HEK293T (cell line): ENCODE data around the gene LINC00305.

Experiments used
- CTCF ChIA-PET: fragments of 350-600 bp; formaldehyde crosslinking; extraction: SDS; loops from one replicate; lab custom pipeline; 2021; ENCODE audit warnings: antibody characterized with exemption, inconsistent platforms; lab: Yijun Ruan, JAX
- POLR2A ChIA-PET: fragments of 350-600 bp; formaldehyde crosslinking; extraction: SDS; loops from one replicate; lab custom pipeline; 2020; ENCODE audit warnings: antibody characterized with exemption, inconsistent platforms; lab: Yijun Ruan, JAX
- DNase-seq: peaks from one replicate; pipeline ENCODE4 v3.0.0; 2012; ENCODE audit warnings: mixed read lengths; ENCODE audit errors: extremely low spot score
- ARNT ChIP-seq: fragments of 450-650 bp; IDR thresholded peaks from 2 replicates; pipeline ENCODE4 v1.6.1; 2017; ENCODE audit warnings: mild to moderate bottlenecking
- BHLHE40 ChIP-seq: fragments of 450-650 bp; IDR thresholded peaks from 2 replicates; pipeline ENCODE4 v1.6.1; 2016; ENCODE audit warnings: mild to moderate bottlenecking, moderate library complexity, borderline replicate concordance
- CTBP1 ChIP-seq: fragments of 450-650 bp; IDR thresholded peaks from 2 replicates; pipeline ENCODE4 v1.6.1; 2016; ENCODE audit warnings: borderline replicate concordance
- ELF4 ChIP-seq: fragments of 450-650 bp; IDR thresholded peaks from 2 replicates; pipeline ENCODE4 v1.6.1; 2017; ENCODE audit warnings: antibody characterized with exemption
- FOXA1 ChIP-seq: fragments of 450-650 bp; IDR thresholded peaks from 2 replicates; pipeline ENCODE4 v1.6.1; 2016; ENCODE audit warnings: mild to moderate bottlenecking
- FOXK2 ChIP-seq: fragments of 450-650 bp; IDR thresholded peaks from 2 replicates; pipeline ENCODE4 v1.6.1; 2016; ENCODE audit warnings: mild to moderate bottlenecking
- FOXM1 ChIP-seq: fragments of 450-650 bp; IDR thresholded peaks from 2 replicates; pipeline ENCODE4 v1.6.1; 2017; ENCODE audit warnings: mild to moderate bottlenecking, borderline replicate concordance
- HDGF ChIP-seq: fragments of 450-650 bp; IDR thresholded peaks from 2 replicates; pipeline ENCODE4 v1.6.1; 2017; ENCODE audit warnings: antibody characterized with exemption, borderline replicate concordance
- L3MBTL2 ChIP-seq: fragments of 450-650 bp; conservative IDR thresholded peaks from 2 replicates; pipeline ENCODE4 v1.6.1; 2016; ENCODE audit warnings: mild to moderate bottlenecking
- LEF1 ChIP-seq: fragments of 450-650 bp; IDR thresholded peaks from 2 replicates; pipeline ENCODE4 v1.6.1; 2017; ENCODE audit warnings: mild to moderate bottlenecking, borderline replicate concordance
- NFRKB ChIP-seq: fragments of 450-650 bp; IDR thresholded peaks from 2 replicates; pipeline ENCODE4 v1.6.1; 2016; ENCODE audit warnings: mild to moderate bottlenecking, moderate library complexity
- PKNOX1 ChIP-seq: fragments of 450-650 bp; IDR thresholded peaks from 2 replicates; pipeline ENCODE4 v1.6.1; 2016
- SP1 ChIP-seq: fragments of 450-650 bp; IDR thresholded peaks from 2 replicates; pipeline ENCODE4 v1.6.1; 2017
- SUZ12 ChIP-seq: fragments of 450-650 bp; IDR thresholded peaks from 2 replicates; pipeline ENCODE4 v1.6.1; 2016; ENCODE audit warnings: mild to moderate bottlenecking
- TARDBP ChIP-seq: fragments of 450-650 bp; IDR thresholded peaks from 2 replicates; pipeline ENCODE4 v1.6.1; 2016
- ZNF384 ChIP-seq: fragments of 450-650 bp; IDR thresholded peaks from 2 replicates; pipeline ENCODE4 v1.6.1; 2016

Gene LINC00305

DNA sequence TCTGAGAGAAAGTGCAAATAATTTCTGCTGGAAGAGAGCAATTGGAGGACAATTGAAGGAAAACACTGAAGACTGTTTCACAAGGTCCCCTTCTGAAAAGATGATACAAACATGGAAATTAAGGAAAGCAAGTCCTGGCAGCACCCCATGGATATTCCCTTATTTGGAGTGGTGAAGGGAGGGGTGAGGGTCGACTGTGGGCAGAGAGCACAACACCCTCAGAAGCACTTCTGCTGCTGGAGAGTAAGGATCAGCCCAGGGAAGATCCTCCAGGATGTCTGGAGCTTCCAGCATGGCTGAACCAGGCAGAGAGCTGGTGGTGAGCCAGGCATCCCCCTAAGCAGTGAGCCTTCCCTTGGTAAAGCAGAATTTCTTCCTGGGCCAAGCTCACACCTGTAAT, 54.7 kb downstream of the LINC00305 start:
- ChIA-PET POLR2A (no interaction called here), CTCF (interaction anchor here (0.6 kb wide), 1 partner anchor 133 kb away, joined by 3 read pairs; no protein-coding TSS in a partner anchor)
- TF ChIP-seq SUZ12 (no peak), HDGF (no peak), FOXK2 (no peak), SP1 (no peak), ARNT (no peak), FOXM1 (no peak), NFRKB (no peak), LEF1 (no peak), BHLHE40 (no peak), L3MBTL2 (no peak), CTBP1 (no peak), PKNOX1 (no peak), TARDBP (no peak), ZNF384 (no peak)
- DNase-seq = no peak

DNA sequence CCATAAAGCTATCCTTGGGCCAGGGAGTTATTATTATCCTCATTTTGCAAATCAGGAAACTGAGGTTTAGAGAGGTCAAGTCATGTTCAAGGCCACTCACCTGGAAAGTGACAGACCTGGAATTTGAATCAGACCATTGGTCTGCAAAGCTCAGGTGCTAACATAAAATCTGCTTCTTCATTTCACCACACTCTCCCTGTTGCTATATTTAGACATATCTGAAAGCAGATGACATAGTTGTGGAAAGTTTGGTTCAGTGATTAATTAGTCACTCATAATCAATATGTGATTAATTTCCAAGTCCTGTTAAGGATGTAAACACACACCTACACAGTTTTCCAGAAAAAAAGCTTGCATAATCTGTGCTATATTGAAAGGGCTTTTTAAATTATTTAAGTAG, 57.4 kb downstream of the LINC00305 start:
- ChIA-PET CTCF (no interaction called here), POLR2A (no interaction called here)
- TF ChIP-seq SP1 (no peak), HDGF (no peak), SUZ12 (no peak), CTBP1 (no peak), FOXK2 (no peak), ELF4 (no peak), TARDBP (no peak), FOXA1 (no peak), FOXM1 (no peak), PKNOX1 (no peak), ARNT (no peak), L3MBTL2 (no peak), LEF1 (no peak), NFRKB (no peak), ZNF384 (no peak), BHLHE40 (no peak)
- DNase-seq = no peak

- CTCF ChIA-PET = no interaction called here
- TF ChIP-seq PKNOX1 = no peak
- TF ChIP-seq BHLHE40 = no peak
- no peak for TF ChIP-seq HDGF
- TF ChIP-seq ZNF384 = no peak
- TF ChIP-seq FOXM1 = no peak
- no peak for TF ChIP-seq NFRKB
- no peak for TF ChIP-seq FOXA1
- DNase-seq = no peak
- POLR2A ChIA-PET = no interaction called here
Observed at GRCh38 chr18:64090876-64091275, 58.0 kb downstream of the LINC00305 start.

DNA sequence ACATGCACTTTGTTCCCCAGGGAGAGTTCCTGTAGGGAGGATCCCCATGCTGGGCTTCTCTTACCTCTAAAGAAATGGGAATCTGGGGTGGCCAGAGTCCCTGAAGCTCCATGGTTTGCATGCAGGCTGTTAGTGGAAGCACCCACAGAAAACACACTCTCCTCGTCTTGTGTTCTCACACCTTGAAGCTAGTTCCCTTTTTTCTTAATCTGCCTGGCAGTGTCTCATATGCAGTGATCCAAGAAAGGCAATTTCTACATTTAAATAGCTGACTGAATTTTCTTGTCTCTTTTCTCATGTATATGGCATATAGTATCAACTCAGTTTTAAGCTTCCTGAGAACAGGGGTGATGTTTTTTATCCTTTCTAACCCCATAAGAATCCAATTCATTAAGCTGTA, 65.0 kb downstream of the LINC00305 start:
- POLR2A ChIA-PET = no interaction called here

GRCh38 chr18:64082513-64082912, 66.4 kb downstream of the LINC00305 start:
- ChIA-PET POLR2A (no interaction called here), CTCF (no interaction called here)
- TF ChIP-seq PKNOX1 (no peak), L3MBTL2 (no peak), FOXA1 (no peak), ELF4 (no peak), TARDBP (no peak), FOXM1 (no peak), ZNF384 (no peak), SP1 (no peak), SUZ12 (no peak), NFRKB (no peak), FOXK2 (no peak), CTBP1 (no peak), ARNT (no peak), LEF1 (no peak), BHLHE40 (no peak)
- DNase-seq = no peak

More for the DNA sequence above, 65.0 kb downstream of the LINC00305 start:
- TF ChIP-seq ARNT (no peak), HDGF (no peak), SP1 (no peak), NFRKB (no peak), FOXM1 (no peak), BHLHE40 (no peak), FOXA1 (no peak), SUZ12 (no peak), TARDBP (no peak), ZNF384 (no peak), PKNOX1 (no peak), FOXK2 (no peak), L3MBTL2 (no peak), ELF4 (no peak), LEF1 (no peak), CTBP1 (no peak)
- no peak for DNase-seq
- CTCF ChIA-PET = no interaction called here
